Hematopoietic multipotent progenitor cell treated with erythropoietin and hydrocortisone succinate and interleukin-3 and kit ligand, for 4 days (in vitro differentiated cells): ENCODE data around the gene GNAT3.

Experiments
- DNase-seq: peaks from one replicate; pipeline ENCODE4 v3.0.0-alpha.2; 2015

The GNAT3 gene

DNA sequence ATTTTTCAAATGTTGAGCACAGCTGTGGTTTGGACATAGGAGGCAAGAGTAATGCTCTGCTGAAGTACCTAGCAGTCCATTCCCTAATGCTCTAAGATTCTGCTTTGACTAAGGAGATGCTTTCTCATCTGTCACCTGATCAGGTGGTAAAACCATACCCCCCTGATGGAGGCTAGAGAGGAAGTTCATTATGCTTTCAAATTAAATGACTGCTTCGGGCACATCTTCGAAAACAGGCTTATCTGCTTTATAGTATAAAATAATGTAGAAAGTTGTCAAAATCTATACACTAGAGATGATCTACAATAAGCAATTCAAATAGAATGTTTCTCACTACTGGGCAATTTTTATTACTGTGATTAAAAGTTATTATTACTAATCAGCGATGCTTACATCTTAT, at the start of gene GNAT3:
GNAT3 (minus strand) TSS at position 101 of the 400 bp plus-strand sequence. CDS start 138 bp downstream, outside the sequence.
- DNase-seq: no peak

DNA sequence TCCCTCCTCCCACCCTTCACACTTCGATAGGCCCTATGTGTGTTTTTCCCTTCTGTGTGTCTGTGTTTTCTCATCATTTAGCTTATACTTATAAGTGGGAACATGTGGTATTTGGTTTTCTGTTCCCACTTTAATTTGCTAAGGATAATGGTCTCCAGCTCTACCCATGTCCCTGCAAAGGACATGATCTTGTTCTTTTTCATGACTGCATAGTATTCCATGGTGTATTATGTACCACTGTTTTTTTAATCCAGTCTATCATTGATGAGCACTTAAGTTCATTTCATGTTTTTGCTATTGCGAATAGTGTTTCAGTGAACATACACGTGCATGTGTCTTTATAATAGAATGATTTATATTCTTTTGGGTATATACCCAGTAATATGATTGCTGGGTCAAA, 46.3 kb upstream of the GNAT3 start:
- no peak for DNase-seq

DNA sequence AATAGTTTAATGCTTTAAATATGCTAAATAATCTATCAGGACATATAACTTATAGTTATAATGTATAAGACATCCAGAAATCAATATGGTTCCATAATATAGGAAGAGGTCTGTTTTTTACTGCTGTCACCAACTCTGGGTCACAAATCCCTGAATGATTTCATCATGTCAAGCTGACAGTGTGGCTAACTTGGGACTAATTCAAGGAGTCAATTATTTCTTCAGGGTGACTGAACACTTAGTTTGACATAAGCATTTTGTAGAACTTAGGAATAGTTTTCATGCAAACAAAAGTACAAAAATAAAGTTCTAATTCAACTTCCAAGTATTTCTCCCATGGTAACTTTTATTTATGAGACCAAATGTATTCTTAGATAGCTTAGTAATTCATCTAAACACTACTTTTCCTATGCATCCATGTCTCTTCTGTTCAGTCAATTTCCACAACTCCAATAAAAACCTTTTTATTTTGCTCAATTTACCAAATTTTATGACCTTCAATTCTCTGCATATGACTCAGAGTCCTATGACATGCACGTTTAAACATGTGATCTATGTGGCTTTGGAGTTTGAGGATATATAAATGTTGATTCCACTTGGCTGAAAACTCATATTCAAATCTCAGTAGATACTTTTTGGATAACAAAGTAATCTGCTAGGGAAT, 40.3 kb upstream of the GNAT3 start:
- DNase-seq: no peak

DNA sequence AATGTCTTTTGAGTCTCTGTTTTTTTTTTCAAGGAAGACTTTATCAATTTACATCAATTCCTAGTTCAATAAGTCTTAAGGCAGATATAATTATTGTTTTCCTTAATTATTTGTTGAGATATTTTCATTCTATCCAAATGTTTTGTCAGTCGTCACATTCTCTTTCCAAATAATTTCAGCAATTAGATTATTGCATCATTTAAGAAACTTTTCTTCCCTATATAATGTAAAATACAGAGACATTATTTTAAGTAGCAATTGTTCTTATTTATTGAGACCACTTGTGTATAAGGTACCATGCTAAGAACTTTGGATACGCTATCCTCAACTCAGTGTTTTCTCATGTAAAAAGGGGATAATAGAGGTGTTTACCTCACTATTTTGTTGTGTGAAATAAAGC, 38.1 kb upstream of the GNAT3 start:
- DNase-seq: no peak

DNA sequence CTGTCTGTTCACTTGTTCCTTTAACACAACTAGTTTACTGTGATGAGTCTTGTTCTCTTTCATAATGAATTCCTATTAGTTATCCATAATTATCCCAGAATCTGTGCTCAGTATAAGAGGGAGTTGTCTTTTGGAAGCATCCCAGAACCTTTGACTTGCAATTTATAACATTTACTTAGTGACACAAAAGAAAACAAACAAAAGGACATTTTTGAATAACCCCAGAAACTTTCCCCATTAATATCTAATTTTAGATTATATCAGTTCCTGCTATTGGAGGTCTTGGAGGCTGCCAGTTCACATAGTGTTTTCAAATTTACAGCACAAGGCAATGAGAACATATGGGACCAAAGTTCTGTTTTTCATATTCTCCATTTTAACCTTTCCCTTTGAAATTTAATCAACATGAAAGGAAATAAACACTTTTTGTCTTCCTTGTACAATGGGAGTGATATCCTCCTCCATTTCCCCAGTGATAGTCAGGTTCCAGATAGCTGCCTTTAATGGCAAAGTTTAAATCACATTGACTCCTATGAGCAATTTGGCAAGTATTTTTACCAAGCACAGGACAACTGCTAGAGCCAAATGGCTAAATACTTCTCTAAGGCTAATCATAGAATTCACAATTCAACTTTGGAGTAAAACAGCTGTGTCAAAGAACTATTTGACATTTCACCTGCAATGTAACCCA, 37.1 kb upstream of the GNAT3 start:
- DNase-seq: no peak

DNA sequence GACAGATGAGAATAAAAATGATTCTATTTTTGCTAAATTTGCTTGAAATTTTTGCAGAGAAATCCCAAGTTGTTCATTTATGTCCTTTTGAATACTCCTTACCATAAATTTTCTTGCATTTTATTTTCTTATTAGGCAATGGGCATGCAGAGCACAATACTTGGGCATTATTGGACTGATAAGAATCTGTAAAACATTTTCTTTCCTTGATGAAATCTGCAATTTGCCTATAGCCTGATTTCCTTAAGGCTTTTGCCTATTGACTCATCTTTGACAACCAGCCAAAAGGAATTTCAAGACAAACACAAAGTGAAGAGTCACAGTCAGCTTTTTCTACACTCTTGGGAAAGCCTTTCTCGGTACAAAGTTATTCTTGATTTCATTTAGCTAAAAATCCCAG, 30.5 kb upstream of the GNAT3 start:
- DNase-seq: no peak

DNA sequence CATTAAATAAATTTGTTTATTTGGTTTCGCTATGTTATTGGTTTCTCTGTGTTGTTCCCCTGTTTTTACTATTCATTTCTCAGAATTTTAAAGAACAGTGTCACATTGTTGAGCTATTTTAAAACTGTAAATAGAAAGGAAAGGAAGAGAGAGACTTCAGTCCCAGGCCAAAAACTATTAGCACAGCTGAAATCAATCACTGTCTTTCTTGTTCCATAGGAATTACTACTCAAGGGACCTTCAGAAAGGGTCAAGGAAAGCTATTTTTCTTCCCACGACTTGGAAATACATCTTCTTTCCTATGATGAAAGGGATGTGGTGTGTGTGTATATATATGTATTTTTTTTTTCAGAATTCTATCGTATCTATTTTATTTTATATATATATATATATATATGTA, 29.0 kb upstream of the GNAT3 start:
- no peak for DNase-seq

DNA sequence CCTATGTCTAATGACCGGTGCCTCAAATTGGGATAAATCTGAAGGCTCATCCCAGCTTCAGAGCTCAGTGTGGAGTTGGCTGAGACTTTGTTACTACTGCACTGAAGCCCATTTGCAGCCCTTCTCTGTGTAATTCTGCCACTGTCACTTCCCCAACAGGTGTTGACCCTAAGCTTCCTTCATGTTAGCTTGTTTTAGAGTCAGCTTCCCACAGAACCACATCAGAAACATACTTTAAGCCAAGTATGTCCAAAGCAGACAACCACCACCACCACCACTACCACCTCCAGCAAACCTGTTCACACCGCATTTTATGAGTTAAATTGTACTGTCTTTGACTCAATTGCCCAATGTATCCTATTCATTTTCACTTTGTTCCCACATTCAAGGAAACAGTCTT, 25.2 kb upstream of the GNAT3 start:
- DNase-seq: no peak

DNA sequence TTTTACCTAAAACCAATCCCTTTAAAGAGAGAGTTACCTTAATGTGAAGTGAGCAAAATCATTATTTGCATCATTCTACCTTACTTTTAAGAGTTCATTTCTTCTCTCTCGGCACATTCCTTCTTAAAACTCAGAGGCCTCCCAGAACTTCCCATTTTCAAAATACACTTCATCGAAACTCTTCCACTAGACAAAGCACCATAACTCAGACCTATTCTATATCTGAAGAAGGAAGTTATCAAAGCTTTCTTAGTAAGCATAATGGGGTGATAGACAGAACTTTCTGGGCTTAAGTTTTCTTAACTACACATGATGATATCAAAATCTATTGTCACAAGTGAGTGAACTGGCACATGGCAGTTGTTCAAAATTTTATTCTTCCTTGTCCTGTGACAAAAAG, 24.6 kb upstream of the GNAT3 start:
- no peak for DNase-seq

DNA sequence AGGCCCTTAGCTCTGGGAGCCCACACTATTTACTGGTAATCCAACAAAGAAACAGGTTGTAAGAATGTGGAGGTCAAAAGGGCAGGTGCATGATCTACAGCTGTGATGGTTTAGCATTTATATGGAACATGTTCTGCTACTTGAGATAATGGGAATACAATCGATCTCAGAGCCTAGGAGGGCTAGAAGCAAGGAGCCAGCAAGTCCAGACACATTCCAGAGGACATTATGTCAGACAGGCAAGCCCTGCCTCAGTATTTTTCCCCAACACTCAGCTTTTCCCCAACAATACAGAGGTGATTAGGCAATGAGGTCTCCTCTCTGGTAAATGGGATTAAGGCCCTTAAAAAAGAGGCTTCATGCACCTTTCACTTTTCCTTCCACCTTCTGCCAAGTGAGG, 21.4 kb upstream of the GNAT3 start:
- no peak for DNase-seq

DNA sequence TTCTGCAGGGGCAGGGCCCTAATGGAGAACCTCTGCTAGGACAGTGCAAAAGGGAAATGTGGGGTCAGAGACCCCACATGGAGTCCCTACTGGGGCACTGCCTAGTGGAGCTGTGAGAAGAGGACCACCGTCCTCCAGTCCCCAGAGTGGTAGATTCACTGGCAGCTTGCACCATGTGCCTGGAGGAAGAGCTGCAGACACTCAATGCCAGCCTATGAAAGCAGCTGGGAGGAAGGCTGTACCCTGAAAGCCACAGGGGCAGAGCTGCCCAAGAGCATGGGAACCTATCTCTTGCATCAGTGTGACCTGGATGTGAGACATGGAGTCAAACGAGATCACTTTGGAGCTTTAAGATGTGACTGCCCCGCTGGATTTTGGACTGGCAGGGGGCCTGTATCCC, 20.3 kb upstream of the GNAT3 start:
- DNase-seq: no peak

DNA sequence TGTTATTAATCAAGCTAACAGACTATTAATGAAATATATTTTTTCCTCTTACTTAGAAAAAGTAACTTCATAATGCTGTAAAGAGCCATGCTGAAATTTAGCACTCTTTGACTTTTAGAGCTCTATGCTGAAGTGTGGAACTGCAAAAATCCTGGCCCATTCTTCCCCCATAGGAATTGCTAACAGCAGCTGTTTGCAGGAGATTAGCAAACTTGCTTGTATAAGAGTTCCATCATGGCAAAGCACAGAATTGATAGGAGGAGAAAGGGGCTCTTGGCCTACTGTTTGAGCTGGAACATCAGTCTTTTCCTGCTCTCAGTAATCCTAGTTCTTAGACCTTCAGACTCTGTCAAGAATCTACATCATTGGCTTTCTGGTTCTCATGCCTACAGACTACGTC, 18.3 kb upstream of the GNAT3 start:
- no peak for DNase-seq

DNA sequence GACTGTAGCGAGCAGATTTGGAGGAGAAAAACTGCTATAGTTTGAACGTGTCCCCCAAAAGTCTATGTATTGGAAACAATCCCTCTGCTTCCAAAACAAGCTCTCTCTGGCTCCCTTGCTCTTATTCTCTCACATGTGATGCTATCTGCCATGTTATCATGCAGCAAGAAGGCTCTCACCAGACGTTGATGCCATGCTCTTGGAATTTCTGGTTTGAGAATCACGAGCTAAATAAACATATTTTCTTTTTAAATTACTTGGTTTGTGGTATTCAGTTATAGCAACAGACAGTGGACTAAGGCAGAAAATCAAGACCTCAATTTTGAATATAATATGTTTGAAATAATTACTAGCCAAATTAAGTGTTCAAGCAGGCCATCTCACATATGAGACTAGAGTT, 17.5 kb upstream of the GNAT3 start:
- DNase-seq: no peak

DNA sequence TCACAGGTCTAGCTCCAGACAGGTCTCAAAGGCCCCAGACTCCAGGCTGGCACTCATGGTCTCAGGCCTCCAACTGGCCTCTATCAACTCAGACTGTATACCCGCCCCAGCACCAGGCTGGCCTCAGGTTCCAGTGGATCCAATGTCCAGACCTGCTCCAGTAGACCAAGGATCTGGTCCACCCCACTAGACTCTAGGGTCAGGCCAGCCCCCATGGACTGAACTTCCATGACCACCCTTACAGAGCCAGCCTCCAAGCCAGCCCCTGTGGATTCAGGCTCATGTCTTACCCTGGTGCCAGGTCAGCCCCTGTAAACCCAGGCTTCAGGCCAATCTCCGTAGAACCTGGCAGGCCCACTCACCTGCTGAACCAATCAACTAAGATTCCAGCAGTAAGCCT, 16.8 kb upstream of the GNAT3 start:
- DNase-seq: no peak

DNA sequence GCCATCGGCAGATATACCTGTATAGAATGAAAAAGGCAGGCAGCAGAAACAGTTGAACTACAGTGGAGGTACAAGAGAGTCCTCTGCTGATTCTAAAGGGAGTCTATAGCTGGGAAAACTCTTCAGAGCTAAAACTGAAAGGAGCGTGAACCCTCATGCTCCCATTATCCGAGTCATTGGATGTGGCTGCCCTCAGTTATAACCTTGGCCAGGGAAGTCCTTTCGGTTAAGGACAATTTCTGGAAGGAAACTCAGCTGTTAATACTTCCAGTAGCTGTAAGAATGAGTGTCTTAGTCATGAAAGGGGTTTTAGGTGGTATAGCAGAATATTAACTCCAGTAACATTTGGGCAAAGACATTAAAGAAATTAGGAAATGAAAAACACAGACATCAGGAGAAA, 14.6 kb upstream of the GNAT3 start:
- no peak for DNase-seq

DNA sequence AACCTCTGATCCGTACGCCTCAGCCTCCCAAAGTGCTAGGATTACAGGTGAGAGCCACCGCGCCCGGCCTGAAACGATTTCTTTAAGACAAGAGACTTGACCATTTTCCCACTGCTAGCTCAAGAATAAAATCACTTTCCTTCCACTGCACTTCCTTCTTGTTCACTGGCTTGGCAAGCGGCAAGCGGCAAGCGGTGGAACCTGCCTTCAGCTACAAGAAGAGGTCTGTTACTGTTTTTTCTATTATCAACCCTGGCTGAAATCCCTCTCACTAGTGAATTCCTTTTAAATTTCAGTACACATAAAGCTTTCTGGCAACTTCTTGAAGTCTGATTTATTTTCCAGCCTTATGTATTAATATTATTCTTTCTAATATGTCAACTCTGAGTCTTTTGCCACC, 12.8 kb upstream of the GNAT3 start:
- no peak for DNase-seq

DNA sequence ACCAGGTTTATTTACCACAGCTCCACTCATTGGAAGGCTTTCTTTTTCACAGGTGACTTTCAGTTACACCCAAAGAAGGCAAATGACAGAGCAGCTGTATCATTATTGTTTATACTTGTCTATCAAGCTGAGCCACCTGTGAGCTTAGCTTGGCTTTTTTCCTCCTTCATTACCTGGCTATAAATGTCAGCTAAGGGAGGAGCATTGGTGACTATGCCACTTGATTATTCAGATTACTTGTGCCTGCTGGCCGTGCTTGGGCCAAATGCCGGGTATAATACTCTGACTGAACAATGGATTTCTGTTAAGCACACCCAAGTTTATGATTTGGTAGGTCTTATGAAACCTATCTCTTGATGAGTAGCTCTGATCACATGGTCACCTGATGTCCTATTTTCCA, 9.9 kb upstream of the GNAT3 start:
- DNase-seq: no peak

DNA sequence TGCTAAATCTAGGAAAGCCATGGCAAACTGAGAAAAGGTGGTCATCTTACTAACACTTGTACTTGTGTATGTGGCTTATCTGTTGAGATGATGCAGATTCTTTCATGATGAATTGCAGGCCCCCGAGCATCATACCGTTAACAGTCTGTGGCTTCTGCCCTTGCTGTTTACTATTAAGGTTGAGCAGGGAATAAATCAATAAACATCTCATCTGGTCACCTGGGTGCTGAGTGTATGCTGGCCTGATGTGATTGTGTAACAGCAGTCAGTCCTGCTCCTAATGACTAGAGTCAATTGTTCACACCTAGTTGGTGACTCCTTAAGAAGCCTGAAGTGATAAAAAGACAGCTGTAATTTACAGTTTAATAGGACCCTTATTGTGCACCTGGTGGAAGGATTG, 8.3 kb upstream of the GNAT3 start:
- no peak for DNase-seq

DNA sequence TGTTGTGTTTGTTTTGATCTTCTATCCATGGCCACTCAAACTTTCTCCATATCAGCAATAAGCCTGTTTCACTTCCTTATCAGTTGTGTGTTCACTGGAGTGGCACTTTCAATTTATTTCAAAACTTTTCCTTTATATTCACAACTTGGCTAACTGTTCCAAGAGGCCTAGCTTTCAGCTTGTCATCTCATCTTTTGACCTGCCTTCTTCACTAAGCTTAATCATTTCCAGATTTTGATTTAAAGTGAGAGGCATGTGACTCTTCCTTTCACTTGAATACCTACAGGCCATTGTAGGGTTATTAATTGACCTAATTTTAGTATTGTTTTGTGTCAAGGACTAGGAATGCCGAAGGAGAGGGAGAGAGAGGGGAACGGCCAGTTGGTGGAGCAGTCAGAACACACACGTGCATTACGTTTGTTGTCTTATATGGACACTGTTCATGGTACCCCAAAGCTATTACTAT, 5.5 kb upstream of the GNAT3 start:
- DNase-seq: no peak

DNA sequence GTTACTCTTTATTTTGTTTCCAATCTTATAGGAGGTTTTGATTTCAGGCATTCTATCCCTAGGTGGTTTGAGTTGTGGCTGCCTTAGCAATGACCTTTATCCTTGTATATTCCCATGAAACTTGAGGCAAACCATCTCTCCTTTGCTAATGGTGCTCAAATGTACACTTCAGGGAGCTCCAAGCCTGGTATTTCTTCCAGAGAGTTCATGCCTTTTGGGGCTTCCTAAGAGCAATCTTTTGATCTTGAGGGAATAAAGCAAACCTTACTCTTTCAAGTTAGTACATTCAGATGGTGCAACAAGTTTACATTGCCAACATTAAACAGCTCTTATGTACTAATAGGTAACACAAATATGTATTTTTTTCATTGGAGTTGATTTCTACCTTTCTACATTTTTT, 3.4 kb upstream of the GNAT3 start:
- no peak for DNase-seq

DNA sequence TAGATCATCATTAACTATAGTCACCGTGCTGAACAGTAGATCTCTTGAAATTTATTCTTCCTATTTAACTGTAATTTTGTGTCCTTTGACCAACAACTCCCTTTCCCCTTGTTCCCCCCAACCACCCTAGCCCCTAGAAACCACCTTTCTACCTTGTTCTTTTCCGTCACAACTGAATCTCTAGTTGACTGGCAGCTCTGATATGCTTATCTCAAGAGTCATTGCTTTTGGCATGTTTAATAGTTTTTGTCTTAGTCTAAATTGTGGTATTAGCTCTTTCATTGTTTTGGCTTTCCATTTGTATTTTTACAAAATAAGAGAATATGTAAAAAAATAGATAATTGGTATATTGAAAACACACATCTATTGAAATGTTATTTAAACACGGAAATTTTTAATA, 1.8 kb downstream of the GNAT3 start:
- peak; percentile 19 for DNase-seq

DNA sequence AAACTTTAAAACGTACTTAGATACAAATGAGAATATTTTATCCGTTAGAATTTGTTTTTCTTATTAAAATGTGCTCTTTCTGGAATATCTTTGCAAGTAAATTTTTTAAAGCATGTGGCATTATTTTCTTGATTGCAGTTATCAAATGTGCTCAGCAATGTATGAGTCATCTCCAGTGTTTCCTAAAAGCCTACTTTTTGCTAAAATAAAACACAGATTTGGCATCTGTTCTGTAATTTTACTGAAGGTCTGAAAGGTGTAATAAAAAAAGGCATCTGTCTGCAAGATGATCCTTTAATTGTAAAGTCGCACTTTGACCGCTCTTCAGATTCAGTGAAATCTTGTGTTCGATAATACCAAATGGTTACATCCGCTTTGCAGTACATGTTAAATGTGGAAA, 3.4 kb downstream of the GNAT3 start:
- DNase-seq: peak; percentile 47

DNA sequence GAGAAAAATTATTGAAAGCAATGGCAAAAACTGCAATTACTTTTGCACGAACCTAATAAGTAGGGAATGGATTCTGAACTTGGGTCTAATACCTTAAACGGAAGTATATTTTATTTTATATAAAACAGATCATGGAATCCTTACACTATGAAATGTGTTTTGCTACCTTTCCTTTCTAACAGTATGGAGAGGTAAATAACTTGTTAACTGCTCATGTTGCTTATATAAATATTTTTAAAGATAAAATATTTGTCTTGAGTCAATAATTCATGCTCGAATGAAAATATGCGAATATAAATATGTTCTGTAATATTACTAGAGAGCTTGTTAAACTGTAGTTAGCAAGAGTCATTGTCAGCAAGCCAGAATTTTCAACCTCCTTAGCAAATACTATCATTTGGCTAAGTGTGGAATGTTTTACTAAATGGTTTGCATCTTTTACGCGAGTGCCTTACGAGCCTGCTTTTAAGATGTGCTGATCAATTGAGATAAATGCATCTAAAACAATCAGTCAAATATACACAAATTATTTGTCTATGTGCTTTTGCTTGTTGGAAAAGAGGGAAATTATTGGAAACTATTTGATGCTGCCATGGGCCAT, 5.9 kb downstream of the GNAT3 start:
- no peak for DNase-seq

DNA sequence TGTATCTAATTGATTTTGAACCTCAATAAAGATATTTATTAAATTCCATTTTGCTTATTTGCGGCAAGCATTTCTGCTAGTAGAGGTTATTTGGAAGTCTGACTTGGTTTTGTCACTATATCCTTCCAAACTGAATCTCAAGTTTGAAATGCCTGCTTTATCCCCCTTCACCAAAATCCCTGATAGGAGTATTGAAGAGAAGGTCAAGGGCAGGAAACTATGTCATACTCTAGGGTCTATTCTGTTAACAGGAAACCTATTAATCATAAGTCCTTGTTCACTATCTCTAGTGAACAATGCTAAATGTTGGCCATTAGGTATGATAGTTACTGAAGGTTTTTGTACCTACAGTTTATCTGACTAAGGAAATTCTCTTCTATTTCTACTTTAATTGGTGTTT, 11.5 kb downstream of the GNAT3 start:
- no peak for DNase-seq
